K562 (cell line): ENCODE measurements around the gene PRM2. TPM values are rescaled to one million over a fixed set of nuclear protein-coding genes. Genes with fewer than 3 reads are reported as not detected.
"Not testable (repeated sequence)": the region's sequence is repeated elsewhere in the genome, so short reads cannot be mapped to it uniquely, and the experiment has no call there.

Experiments
- ATAC-seq: fragments of 200-7000 bp; cut with Tn5 transposase; 3 replicates; pipeline ENCODE4 v1.9.1; 2020; ENCODE audit warnings: moderate library complexity
- BruUV-seq: library from RNA; stranded (reverse); fragments of 400-500 nt; replicated peaks from 2 replicates; lab custom pipeline; 2021; lab: Mats Ljungman, UMichigan
- CTCF ChIA-PET: fragments of 300-600 bp; formaldehyde crosslinking; extraction: SDS; loops from one replicate; lab custom pipeline; 2021; ENCODE audit warnings: low intra/inter-chr PET ratio; lab: Yijun Ruan, JAX
- POLR2A ChIA-PET: fragments of 300-600, 350-650 bp; sonication (Branson Sonifier 250); formaldehyde crosslinking; extraction: SDS; loops from one replicate; lab custom pipeline; 2021; ENCODE audit warnings: antibody characterized with exemption, inconsistent platforms; lab: Yijun Ruan, JAX
- DNase-seq, 4 experiments: peaks; one replicate each; pipeline versions ENCODE4 v3.0.0 to v3.0.0-alpha.2; 2011 to 2018; ENCODE audit warnings: low spot score in 3 of 4, mixed read lengths in 3 of 4; ENCODE audit errors: extremely low read depth in 1 of 4
- FAIRE-seq: peaks from 2 replicates; lab custom pipeline; 2011; peaks lifted over from hg19 to GRCh38; lab: Jason Lieb, UNC
- H2AFZ ChIP-seq: 2 replicates; pipeline ENCODE4 v1.6.0; 2011; ENCODE audit warnings: low read depth, low read length, control low read depth, inconsistent platforms
- H3K27ac ChIP-seq: fragments of 200-600 bp; 3 replicates; pipeline ENCODE4 v1.8.0; 2011; ENCODE audit warnings: low read depth, mild to moderate bottlenecking, control low read depth, inconsistent platforms, low read length, moderate library complexity, mixed read lengths; ENCODE audit errors: extremely low read depth
- H3K27me3 ChIP-seq, 2 experiments: fragments of 300-600 bp in 1 of 2; 2 replicates in 1 of 2; 3 replicates in 1 of 2; pipeline versions ENCODE4 v1.6.0 to v1.8.0; 2011; ENCODE audit warnings: inconsistent platforms in 2 of 2, low read length in 2 of 2, mild to moderate bottlenecking in 1 of 2, mixed read lengths in 1 of 2, moderate library complexity in 1 of 2; ENCODE audit not compliant: control insufficient read depth in 2 of 2, insufficient read depth in 2 of 2
- H3K36me3 ChIP-seq: fragments of 300-600 bp; 3 replicates; pipeline ENCODE4 v1.8.0; 2011; ENCODE audit warnings: mild to moderate bottlenecking, low read length, inconsistent platforms; ENCODE audit not compliant: control insufficient read depth, insufficient read depth
- H3K4me1 ChIP-seq, 2 experiments: fragments of 200-600 bp in 1 of 2; replicated peaks in 1 of 2; 2 replicates in 1 of 2; 3 replicates in 1 of 2; pipeline versions ENCODE4 v1.5.1 to v1.8.0; 2011; ENCODE audit warnings: inconsistent platforms in 2 of 2, low read length in 2 of 2, mild to moderate bottlenecking in 1 of 2, mixed read lengths in 1 of 2, moderate library complexity in 1 of 2; ENCODE audit not compliant: control insufficient read depth in 2 of 2, insufficient read depth in 2 of 2
- H3K4me2 ChIP-seq: 2 replicates; pipeline ENCODE4 v1.6.1; 2011; ENCODE audit warnings: low read length, control low read depth, inconsistent platforms, mixed read lengths; ENCODE audit not compliant: insufficient read depth
- H3K4me3 ChIP-seq: fragments of 200-600 bp; sonication (generic), shearing (Covaris generic); 2 replicates; pipeline ENCODE4 v1.5.1; 2016; ENCODE audit warnings: control low read depth, inconsistent platforms
- H3K79me2 ChIP-seq: fragments of 200-600 bp; 3 replicates; pipeline ENCODE4 v1.8.0; 2011; ENCODE audit warnings: low read length, inconsistent platforms; ENCODE audit not compliant: control insufficient read depth, insufficient read depth
- H3K9ac ChIP-seq, 2 experiments: 2 replicates each; pipeline versions ENCODE4 v1.6.0 to v1.6.1; 2011; ENCODE audit warnings: low read depth in 2 of 2, low read length in 2 of 2, control low read depth in 1 of 2, inconsistent platforms in 1 of 2, mild to moderate bottlenecking in 1 of 2, mixed read lengths in 1 of 2; ENCODE audit not compliant: insufficient read depth in 1 of 2
- H3K9me1 ChIP-seq: one replicate; pipeline ENCODE4 v1.6.0; 2011; ENCODE audit warnings: inconsistent platforms, mild to moderate bottlenecking, low read length, moderate library complexity; ENCODE audit not compliant: control insufficient read depth, insufficient read depth
- H3K9me3 ChIP-seq: replicated peaks from 2 replicates; pipeline ENCODE4 v1.5.1; 2011; ENCODE audit warnings: low read depth, low read length, inconsistent platforms; ENCODE audit not compliant: control insufficient read depth, insufficient read depth
- H4K20me1 ChIP-seq: replicated peaks from 2 replicates; pipeline ENCODE4 v1.6.1; 2011; ENCODE audit warnings: low read length, inconsistent platforms, mixed read lengths; ENCODE audit not compliant: control insufficient read depth, insufficient read depth
- CTCFL ChIP-seq: IDR thresholded peaks from 2 replicates; pipeline ENCODE4 v1.6.1; 2011; ENCODE audit warnings: borderline replicate concordance, low read depth, mild to moderate bottlenecking, moderate library complexity, low read length; ENCODE audit not compliant: insufficient read depth, poor library complexity, severe bottlenecking
- FOXJ3 ChIP-seq: sonication (generic); formaldehyde crosslinking; IDR thresholded peaks from 2 replicates; pipeline ENCODE4 v1.4.0; 2020; ENCODE audit warnings: mild to moderate bottlenecking, missing genetic modification reagents
- ID3 ChIP-seq, 2 experiments: fragments of 250-450 bp in 1 of 2; fragments of 450-650 bp in 1 of 2; sonication (Bioruptor Pico) in 1 of 2; IDR thresholded peaks; 2 replicates each; pipeline versions ENCODE4 v1.6.1 to v1.8.0; 2016 to 2021; ENCODE audit warnings: mild to moderate bottlenecking in 2 of 2, moderate library complexity in 2 of 2, missing compliant biosample characterization in 1 of 2, missing genetic modification characterization in 1 of 2
- IRF9 ChIP-seq: fragments of 450-650 bp; IDR thresholded peaks from 2 replicates; pipeline ENCODE4 v1.6.1; 2016; ENCODE audit warnings: missing biosample characterization, missing genetic modification characterization
- MAFK ChIP-seq: IDR thresholded peaks from 2 replicates; pipeline ENCODE4 v1.6.1; 2011; ENCODE audit warnings: low read length, improper control_type of control experiment
- MED1 ChIP-seq: sonication (generic); formaldehyde crosslinking; IDR thresholded peaks from 2 replicates; pipeline ENCODE4 v1.8.1; 2023; ENCODE audit warnings: missing genetic modification reagents, borderline replicate concordance
- TCF7 ChIP-seq: sonication (generic); IDR thresholded peaks from 2 replicates; pipeline ENCODE4 v1.6.1; 2016; ENCODE audit warnings: antibody characterized with exemption, borderline replicate concordance
- ZNF717 ChIP-seq: fragments of 250-450 bp; sonication (Bioruptor Pico); IDR thresholded peaks from 2 replicates; pipeline ENCODE4 v1.5.0; 2021
- WGBS: fragments of 100-300 bp; shearing (Covaris generic); methylation state at CpG from one replicate; pipeline ENCODE4 v1.1.6; 2016; ENCODE audit warnings: low coverage, mixed read lengths; ENCODE audit not compliant: insufficient coverage; ENCODE audit errors: missing lambda C conversion rate; 5-methylcytosine and 5-hydroxymethylcytosine counted together
- in situ Hi-C: fragments of 300-500 bp; cut with MboI; formaldehyde crosslinking; loops from 4 replicates; pipeline ENCODE4 v1.15.0; 2018; ENCODE audit warnings: inconsistent platforms, mixed read lengths
- intact Hi-C: fragments of 100-400 bp; cut with micrococcal nuclease; formaldehyde crosslinking; loops from 2 replicates; pipeline ENCODE4 v1.14.2; 2022
- polyA plus RNA-seq, 8 experiments: library from polyadenylated mRNA; depleted of rRNA in 4 of 8; stranded (reverse) in 5 of 8; unstranded in 3 of 8; fragments of >200 nt; fragmentation: Nextera tagmentation in 2 of 8; fragmentation: Illumina TruSeq in 1 of 8; extraction: Ambion mirVana in 2 of 8; extraction: Trizol in 1 of 8; gene quantifications; 2 replicates each; pipeline versions ENCODE4 v1.2.1 to v1.2.3, GENCODE V29; 2011 to 2014; ENCODE audit warnings: inconsistent platforms in 1 of 8, missing spikeins in 1 of 8
- total RNA-seq, 7 experiments: library from RNA; depleted of rRNA in 6 of 7; stranded (reverse); fragments of >200 nt in 6 of 7; fragmentation: Illumina TruSeq in 2 of 7; extraction: Trizol in 2 of 7; gene quantifications; 2 replicates each; pipeline versions ENCODE4 v1.2.1 to v1.2.3, GENCODE V29; 2011 to 2021; ENCODE audit warnings: low replicate concordance in 1 of 7

The PRM2 gene
- total and polyA plus RNA-seq, 9 of the 15 experiments (the other 6 are each of a cell fraction or from before 2014, with no cell fraction given): not detected

GRCh38 chr16:11299865-11300559 lies 23.7 kb upstream of the PRM2 start:
- BruUV-seq: no TSS peak

GRCh38 chr16:11298950-11299547 lies 22.8 kb upstream of the PRM2 start:
- H3K79me2 ChIP-seq, H3K9me1 ChIP-seq, H3K27ac ChIP-seq, H3K36me3 ChIP-seq, H3K4me3 ChIP-seq, H4K20me1 ChIP-seq, H3K9me3 ChIP-seq, in situ Hi-C loops, ATAC-seq, H2AFZ ChIP-seq, FAIRE-seq, H3K27me3 ChIP-seq, intact Hi-C loops, BruUV-seq, H3K4me2 ChIP-seq, CTCF ChIA-PET, H3K9ac ChIP-seq, DNase-seq: not testable (repeated sequence)
- peaks cover 6 to 13% of the 10 kb centered on the region in 2 experiments; a peak in 4 of 5 replicates for H3K4me1 ChIP-seq
- 42% methylated on average over 13 of the region's 13 CpGs for WGBS
- POLR2A ChIA-PET: interaction anchor here (0.5 to 0.8 kb wide), 3 partner anchors 21 to 303 kb away, joined by 3 read pairs; no protein-coding TSS in a partner anchor

More at GRCh38 chr16:11299865-11300559, 23.7 kb upstream of the PRM2 start:
- H3K36me3 ChIP-seq: no peaks in the 10 kb centered on the region
- CTCF ChIA-PET: no interaction called here
- H3K27ac ChIP-seq: no peak overlapping the region
- H4K20me1 ChIP-seq: no peaks in the 10 kb centered on the region
- in situ Hi-C loops: no loop called here
- 55% methylated on average over 6 of the region's 6 CpGs for WGBS
- H3K4me3 ChIP-seq: no peak overlapping the region
- H3K9me1 ChIP-seq: no peaks in the 10 kb centered on the region
- POLR2A ChIA-PET: interaction anchor here (1.1 kb wide), 1 partner anchor 10 kb away, joined by 4 read pairs; no protein-coding TSS in a partner anchor
- TF ChIP-seq ZNF717 (CRISPR knock-in tag): no peak
- TF ChIP-seq CTCFL: no peak
- TF ChIP-seq ID3 (CRISPR knock-in tag; IDR thresholded peaks at IDR 0.05): no peak
- no peak for TF ChIP-seq ID3 (tag; IDR thresholded peaks at IDR 0.05)
- TF ChIP-seq FOXJ3 (CRISPR knock-in tag): no peak
- no peak for TF ChIP-seq IRF9 (tag)
- no peak for TF ChIP-seq MAFK
- TF ChIP-seq MED1 (CRISPR knock-in tag): no peak
- no peak for TF ChIP-seq TCF7
- TF ChIP-seq, all 486 proteins: peak for 0
- Histone ChIP-seq H3K79me2 (no peaks in the 10 kb centered on the region), H3K9ac (no peak overlapping the region), H3K4me1 (peaks cover 6 to 13% of the 10 kb centered on the region in 2 experiments; a peak in 4 of 5 replicates), H3K27me3 (no peaks in the 10 kb centered on the region), H3K4me2 (no peak overlapping the region), H2AFZ (no peak overlapping the region), H3K9me3 (no peaks in the 10 kb centered on the region)
- no peak for FAIRE-seq
- no peak for DNase-seq
- no peak for ATAC-seq
- intact Hi-C loops: no loop called here
